ENCODE results near the gene SNRK.

GRCh38 chr3:43347774-43348173 lies 61.4 kb downstream of the SNRK start:
- TF ChIP-seq CTCF (IDR thresholded peaks at IDR 0.05) (no peak), ZFX (IDR thresholded peaks at IDR 0.05; ENCODE audit: borderline replicate concordance) (no peak)
